GM12874 (cell line): ENCODE data around the gene DEDD2.

ENCODE experiments used
- TF ChIP-seq, protein P1 (sequence below): IDR thresholded peaks from 2 replicates; pipeline ENCODE4 v1.5.1; 2011; ENCODE audit warnings: low read depth, mild to moderate bottlenecking, control low read depth, low read length, moderate library complexity; ENCODE audit not compliant: insufficient read depth

DEDD2 gene

DNA sequence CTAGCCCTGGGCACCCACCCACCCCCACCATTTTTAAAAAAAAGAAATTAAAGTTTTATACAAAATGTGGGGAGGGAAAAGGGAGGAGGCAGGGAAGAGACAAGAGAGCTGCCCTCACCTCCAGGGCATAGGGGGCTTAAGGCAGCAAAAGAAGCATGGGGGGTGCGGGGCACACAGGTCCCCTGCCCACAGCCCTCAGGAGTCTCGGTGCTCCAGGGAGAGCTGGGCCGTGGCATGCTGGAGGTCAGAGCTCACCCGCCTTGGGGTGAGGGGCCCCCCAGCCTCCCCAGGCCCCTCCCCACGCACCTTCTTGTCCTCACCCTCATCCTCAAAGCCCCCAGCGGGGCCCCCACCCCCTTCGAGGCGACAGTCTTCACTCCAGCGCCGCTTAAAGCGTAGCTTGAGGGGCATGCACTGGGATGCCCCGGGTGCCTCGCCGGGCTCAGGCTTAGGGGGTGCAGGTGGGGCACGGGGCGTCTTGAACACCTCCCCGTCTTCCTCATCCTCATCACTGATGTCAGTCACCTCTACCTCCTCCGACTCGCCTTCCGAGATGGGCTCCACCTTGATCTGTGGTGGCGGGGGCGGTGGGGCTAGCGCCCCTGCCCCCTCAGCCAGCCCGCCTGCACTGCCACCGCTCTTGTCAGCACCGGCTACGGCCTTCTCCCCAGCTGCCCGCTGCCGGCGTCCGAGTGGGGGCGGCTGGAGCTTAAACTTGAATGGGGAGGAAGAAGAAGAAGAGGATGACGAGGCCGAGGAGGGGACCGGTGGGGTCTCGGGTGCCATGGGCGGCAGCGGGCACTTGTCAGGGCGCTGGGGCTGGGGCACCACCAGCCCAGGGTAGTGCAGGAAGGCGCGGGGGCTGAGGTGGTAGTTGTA, 31.0 kb upstream of the DEDD2 start:
- TF ChIP-seq, protein P1, sequence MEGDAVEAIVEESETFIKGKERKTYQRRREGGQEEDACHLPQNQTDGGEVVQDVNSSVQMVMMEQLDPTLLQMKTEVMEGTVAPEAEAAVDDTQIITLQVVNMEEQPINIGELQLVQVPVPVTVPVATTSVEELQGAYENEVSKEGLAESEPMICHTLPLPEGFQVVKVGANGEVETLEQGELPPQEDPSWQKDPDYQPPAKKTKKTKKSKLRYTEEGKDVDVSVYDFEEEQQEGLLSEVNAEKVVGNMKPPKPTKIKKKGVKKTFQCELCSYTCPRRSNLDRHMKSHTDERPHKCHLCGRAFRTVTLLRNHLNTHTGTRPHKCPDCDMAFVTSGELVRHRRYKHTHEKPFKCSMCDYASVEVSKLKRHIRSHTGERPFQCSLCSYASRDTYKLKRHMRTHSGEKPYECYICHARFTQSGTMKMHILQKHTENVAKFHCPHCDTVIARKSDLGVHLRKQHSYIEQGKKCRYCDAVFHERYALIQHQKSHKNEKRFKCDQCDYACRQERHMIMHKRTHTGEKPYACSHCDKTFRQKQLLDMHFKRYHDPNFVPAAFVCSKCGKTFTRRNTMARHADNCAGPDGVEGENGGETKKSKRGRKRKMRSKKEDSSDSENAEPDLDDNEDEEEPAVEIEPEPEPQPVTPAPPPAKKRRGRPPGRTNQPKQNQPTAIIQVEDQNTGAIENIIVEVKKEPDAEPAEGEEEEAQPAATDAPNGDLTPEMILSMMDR: no peak

DNA sequence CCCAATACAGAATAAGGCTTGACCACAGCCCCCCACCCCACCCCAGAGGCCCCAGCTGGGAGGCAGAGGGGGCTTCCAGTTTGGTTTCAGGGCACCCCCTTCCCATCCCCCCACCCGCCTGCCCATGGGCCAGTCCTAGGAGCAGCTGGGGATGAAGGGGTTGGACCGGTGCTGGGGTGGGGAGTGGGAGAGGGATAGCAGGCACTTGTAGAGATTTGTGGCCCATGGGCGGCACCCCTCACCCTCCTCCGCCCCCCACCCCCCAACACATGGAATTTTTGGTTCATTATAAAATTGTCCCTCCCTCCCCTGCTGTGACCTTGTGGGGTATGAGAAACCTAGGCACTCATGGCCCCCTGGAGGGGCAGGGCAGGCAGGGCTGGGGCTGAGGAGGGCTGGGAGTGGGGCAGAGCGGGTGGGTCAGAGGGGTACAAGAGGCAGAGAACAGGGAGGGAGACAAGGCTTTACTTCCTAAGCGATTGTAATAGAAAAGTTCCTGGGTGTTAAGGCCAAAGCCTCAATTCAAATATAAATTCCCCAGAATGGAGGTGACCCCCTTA, 30.2 kb upstream of the DEDD2 start:
- TF ChIP-seq, protein P1: no peak

DNA sequence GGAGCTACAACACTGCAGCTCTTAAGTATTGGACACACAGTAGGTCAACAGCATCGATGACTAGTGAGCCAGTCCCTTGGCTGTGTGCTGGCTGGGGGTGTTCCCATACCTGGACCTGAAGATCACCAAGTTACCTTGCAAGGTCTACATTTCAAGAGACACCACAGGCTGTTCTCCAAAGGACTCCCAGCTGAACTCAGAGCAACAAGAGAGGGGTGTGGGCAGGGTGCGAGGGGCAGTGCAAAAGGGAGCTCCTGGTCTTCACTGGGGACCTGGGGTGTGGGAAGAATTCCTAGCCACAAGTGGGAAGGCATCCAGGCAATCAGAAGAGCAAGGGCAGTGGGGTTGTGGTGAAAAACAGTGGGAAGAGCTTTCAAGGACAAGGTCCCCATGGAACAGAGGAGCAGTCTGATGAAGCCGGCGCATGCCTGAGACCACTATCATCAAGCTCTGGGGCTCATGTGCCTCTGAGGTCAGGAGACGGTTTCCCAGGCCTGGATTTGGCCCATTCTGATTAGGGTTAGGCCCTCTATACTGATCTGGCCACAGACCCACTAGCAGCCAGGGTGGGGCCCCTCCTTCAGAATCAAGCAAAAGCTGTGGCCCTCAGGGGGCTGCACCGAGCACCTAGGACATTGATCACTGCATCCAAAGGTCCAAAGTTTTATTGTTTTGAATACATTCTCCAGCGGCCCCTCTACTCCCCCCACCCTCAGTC, 29.6 kb upstream of the DEDD2 start:
- TF ChIP-seq, protein P1: no peak

DNA sequence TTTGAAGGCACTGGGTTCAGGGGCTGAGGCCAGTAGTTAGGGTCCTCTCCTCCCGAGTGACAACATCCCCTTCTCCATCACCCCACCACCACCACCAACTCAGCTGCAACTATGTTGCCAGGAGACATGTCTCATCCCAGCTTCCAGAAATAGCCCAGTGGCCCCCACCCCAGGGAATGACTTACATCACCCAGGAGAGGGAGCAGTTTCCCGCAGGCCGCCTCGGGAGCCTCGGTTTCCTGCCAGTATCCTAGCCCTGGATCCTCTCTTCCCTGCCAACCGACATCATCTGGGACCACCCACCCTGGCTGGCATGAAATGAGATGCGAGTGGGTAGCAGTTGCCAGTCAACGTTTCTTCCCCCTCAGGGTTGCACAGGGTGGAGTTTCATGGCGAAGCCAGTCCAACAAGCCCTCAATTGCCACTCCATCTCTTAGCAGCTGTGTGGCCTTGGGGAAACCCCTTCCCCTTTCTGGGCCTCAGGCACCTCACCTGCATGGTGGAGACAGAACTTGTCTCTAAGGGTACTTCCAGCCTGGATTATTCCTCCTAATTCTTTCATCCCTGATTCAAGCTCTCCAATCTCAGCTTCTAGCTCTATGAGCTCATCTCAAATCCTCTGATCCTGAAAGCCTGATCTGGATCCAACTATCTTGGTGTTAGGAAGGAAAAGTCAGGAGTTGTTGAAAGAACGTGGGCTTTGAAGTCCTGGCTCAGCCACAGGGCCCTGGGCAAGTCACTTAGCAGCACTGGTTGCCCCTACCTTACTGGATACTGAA, 28.9 kb upstream of the DEDD2 start:
- TF ChIP-seq, protein P1: no peak

DNA sequence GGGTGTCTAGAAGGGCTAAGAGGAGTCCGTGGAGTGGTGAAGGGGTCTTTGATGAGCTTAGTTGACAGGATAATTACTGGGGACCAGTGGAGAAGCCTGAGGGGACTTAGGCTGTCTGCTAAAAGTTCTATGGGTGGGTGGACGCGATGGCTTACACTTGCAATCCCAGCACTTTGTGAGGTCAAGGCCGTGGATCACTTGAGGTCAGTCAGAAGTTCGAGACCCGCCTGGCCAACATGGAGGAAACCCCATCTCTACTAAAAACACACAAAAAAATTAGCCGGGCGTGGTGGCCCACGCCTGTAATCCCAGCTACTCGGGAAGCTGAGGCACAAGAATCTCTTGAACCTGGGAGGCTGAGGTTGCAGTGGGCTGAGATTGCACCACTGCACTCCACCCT, 27.8 kb upstream of the DEDD2 start:
- TF ChIP-seq, protein P1: no peak

DNA sequence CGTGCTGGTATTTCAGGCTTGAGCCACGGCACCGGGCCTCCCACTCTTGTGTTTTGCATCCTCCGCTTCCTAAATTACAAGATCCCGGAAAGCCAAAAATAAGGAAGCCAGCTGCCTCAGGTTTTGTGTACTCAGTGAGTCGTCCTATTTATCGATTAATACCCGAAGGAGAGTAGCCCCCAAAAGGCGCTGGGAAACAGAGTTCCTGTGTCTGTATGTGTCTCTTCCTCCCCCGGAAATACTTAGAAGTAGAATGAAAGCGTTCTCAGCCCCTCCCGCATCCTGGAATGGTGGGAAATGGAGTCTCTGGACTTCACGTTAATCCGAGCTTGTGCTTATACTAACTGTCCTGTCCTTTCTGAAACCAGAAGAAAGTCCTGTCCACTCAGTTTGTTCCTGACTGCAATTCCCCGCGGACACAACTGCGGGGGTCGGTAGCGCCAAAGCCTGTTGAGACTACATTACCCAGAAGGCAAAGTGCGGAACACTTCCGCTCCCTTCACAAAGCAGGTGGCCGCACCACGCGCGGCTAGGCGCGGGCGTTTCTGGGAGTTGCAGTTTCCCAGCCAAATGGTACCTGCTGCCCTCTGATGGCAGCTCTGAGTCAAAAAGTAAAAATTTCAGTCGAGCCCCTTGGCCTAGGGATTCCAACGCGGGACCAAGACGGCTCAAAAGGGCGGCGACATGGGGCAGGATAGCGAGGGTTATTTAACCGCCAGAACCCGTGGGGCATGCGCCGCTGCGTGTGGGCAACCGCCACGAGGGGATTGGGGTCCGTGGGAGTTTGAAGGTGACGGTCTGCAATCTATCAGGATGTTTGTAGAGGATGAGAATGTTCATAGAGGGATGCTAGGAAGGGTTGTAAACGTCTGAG, 27.1 kb upstream of the DEDD2 start:
- TF ChIP-seq, protein P1: peak; percentile 72
